Stimulated activated naive CD8-positive, alpha-beta T cell treated with anti-CD3 and anti-CD28 coated beads, Interleukin-15, Interleukin-2, amounts not matched to agents 100 ng/mL and 50 ng/mL, for 24 hours (primary cell): ENCODE measurements around the gene NEK6.
"Not testable (repeated sequence)": the region's sequence is repeated elsewhere in the genome, so short reads cannot be mapped to it uniquely, and the experiment has no call there.

Source experiments
- H3K27ac Mint-ChIP-seq: one replicate; pipeline ENCODE4 v1.8.0; 2021; ENCODE audit warnings: mild to moderate bottlenecking, mixed read lengths
- H3K27me3 Mint-ChIP-seq: one replicate; pipeline ENCODE4 v1.8.0; 2021; ENCODE audit warnings: mixed read lengths
- H3K36me3 Mint-ChIP-seq: one replicate; pipeline ENCODE4 v1.8.0; 2021; ENCODE audit warnings: low read depth, mixed read lengths
- H3K4me1 Mint-ChIP-seq: one replicate; pipeline ENCODE4 v1.8.0; 2021; ENCODE audit warnings: low read depth, mixed read lengths
- H3K4me3 Mint-ChIP-seq: one replicate; pipeline ENCODE4 v1.8.0; 2021; ENCODE audit warnings: mild to moderate bottlenecking, mixed read lengths
- H3K9me3 Mint-ChIP-seq: one replicate; pipeline ENCODE4 v1.8.0; 2021; ENCODE audit warnings: mixed read lengths

The NEK6 gene

GRCh38 chr9:124251204-124251603 lies 6.5 kb upstream of the NEK6 start:
- Mint-ChIP-seq H3K36me3 (no peaks in the 10 kb centered on the region), H3K9me3 (no peaks in the 10 kb centered on the region), H3K4me1 (peaks cover 46% of the 10 kb centered on the region), H3K27ac (no peak overlapping the region), H3K4me3 (no peak overlapping the region), H3K27me3 (peaks cover 2% of the 10 kb centered on the region)

- Mint-ChIP-seq H3K4me3 (no peak overlapping the region), H3K27ac (no peak overlapping the region), H3K9me3 (no peaks in the 10 kb centered on the region), H3K27me3 (peaks cover 6% of the 10 kb centered on the region), H3K4me1 (peaks cover 51% of the 10 kb centered on the region), H3K36me3 (no peaks in the 10 kb centered on the region)
Observed at GRCh38 chr9:124251605-124252378, 6.0 kb upstream of the NEK6 start.

GRCh38 chr9:124252878-124253277 lies 4.9 kb upstream of the NEK6 start:
- H3K4me1 Mint-ChIP-seq, result peaks cover 53% of the 10 kb centered on the region
- H3K9me3 Mint-ChIP-seq, H3K4me3 Mint-ChIP-seq, H3K27ac Mint-ChIP-seq, H3K36me3 Mint-ChIP-seq: not testable (repeated sequence)
- H3K27me3 Mint-ChIP-seq, result peaks cover 14% of the 10 kb centered on the region

DNA sequence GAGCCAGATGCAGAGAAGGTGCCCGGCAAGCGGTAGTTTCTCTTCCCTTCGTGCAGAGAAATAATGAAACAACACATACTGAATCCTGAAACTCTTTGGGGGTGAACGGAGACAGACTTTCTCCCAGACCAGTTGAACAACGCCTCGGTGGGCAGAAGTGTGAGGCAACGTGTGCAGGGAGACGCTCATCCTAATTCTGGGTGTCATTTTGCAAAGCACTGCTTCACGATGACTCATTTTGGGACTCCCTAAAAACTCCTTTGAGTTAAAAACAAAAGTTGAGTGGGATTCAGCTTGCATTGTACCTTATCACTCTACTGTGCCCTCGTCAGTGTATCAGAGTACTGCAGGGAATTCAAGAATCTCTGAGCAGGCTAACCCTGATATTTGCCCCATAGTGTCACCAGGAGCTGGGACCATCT lies 3.5 kb upstream of the NEK6 start:
- Mint-ChIP-seq H3K4me1 (peaks cover 64% of the 10 kb centered on the region), H3K9me3 (no peaks in the 10 kb centered on the region), H3K4me3 (peak overlapping the region; percentile 37), H3K27me3 (peaks cover 23% of the 10 kb centered on the region), H3K27ac (peak overlapping the region; percentile 65), H3K36me3 (no peaks in the 10 kb centered on the region)

- Mint-ChIP-seq H3K4me3 (no peak overlapping the region), H3K27ac (no peak overlapping the region), H3K27me3 (peaks cover 30% of the 10 kb centered on the region), H3K4me1 (peaks cover 71% of the 10 kb centered on the region), H3K9me3 (no peaks in the 10 kb centered on the region), H3K36me3 (no peaks in the 10 kb centered on the region)
Observed at GRCh38 chr9:124255222-124255621, 2.5 kb upstream of the NEK6 start.

GRCh38 chr9:124256517-124257069 lies 1.2 kb upstream of the NEK6 start:
- peaks cover 77% of the 10 kb centered on the region for H3K4me1 Mint-ChIP-seq
- H3K27me3 Mint-ChIP-seq, result peaks cover 36% of the 10 kb centered on the region
- H3K27ac Mint-ChIP-seq, result peak overlapping the region; percentile 90
- H3K4me3 Mint-ChIP-seq, result peak overlapping the region; percentile 87
- H3K36me3 Mint-ChIP-seq, result no peaks in the 10 kb centered on the region
- no peaks in the 10 kb centered on the region for H3K9me3 Mint-ChIP-seq

GRCh38 chr9:124257070-124257843 lies 492 bp upstream of the NEK6 start:
- Mint-ChIP-seq H3K4me1 (peaks cover 80% of the 10 kb centered on the region), H3K27ac (peak overlapping the region; percentile 90), H3K9me3 (no peaks in the 10 kb centered on the region), H3K27me3 (peaks cover 40% of the 10 kb centered on the region), H3K4me3 (peak overlapping the region; percentile 87), H3K36me3 (no peaks in the 10 kb centered on the region)

DNA sequence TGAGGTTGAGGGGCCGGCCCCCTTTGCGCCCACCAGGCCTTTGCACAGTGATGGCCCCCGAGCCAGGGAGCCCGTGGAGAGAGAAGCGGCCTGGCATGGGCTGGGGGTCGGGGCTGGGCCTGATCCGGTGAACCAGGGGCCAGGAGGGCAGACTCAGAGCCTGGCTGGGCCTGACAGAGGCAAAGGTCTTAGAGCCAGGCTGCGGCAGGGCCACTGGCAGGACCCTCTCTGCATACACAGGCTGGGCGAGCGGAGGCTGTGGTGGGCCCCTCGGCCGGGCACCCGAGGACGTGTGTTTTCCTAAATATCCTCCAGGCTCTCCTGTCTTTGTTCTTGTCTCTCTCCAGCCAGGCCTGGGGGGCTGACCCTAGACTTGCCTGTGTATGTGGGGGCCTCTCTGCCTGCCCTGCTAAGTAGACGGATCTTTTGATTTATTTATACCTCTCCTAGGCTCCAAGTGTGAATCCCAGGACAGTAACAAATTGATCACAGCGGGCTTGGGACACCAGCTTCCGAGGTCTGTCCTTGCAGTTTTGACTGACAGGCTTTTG lies 933 bp downstream of the NEK6 start:
- Mint-ChIP-seq H3K36me3 (no peaks in the 10 kb centered on the region), H3K9me3 (no peaks in the 10 kb centered on the region), H3K27me3 (peaks cover 40% of the 10 kb centered on the region), H3K4me3 (peak overlapping the region; percentile 93), H3K27ac (peak overlapping the region; percentile 95), H3K4me1 (peaks cover 75% of the 10 kb centered on the region)

- H3K4me1 Mint-ChIP-seq, result peaks cover 69% of the 10 kb centered on the region
- peak overlapping the region; percentile 62 for H3K27ac Mint-ChIP-seq
- H3K36me3 Mint-ChIP-seq, result no peaks in the 10 kb centered on the region
- H3K27me3 Mint-ChIP-seq, result peaks cover 40% of the 10 kb centered on the region
- H3K9me3 Mint-ChIP-seq, result no peaks in the 10 kb centered on the region
- peak overlapping the region; percentile 93 for H3K4me3 Mint-ChIP-seq
Observed at GRCh38 chr9:124259158-124259808, 1.5 kb downstream of the NEK6 start.

- Mint-ChIP-seq H3K4me1 (peaks cover 64% of the 10 kb centered on the region), H3K27me3 (peaks cover 46% of the 10 kb centered on the region), H3K36me3 (no peaks in the 10 kb centered on the region), H3K9me3 (no peaks in the 10 kb centered on the region), H3K4me3 (peak overlapping the region; percentile 51), H3K27ac (peak overlapping the region; percentile 31)
Observed at GRCh38 chr9:124260769-124261603, 3.2 kb downstream of the NEK6 start.

- peaks cover 57% of the 10 kb centered on the region for H3K4me1 Mint-ChIP-seq
- H3K27ac Mint-ChIP-seq, result no peak overlapping the region
- no peaks in the 10 kb centered on the region for H3K36me3 Mint-ChIP-seq
Observed at GRCh38 chr9:124261736-124262648, 4.2 kb downstream of the NEK6 start.

GRCh38 chr9:124262649-124262972 lies 4.9 kb downstream of the NEK6 start:
- Mint-ChIP-seq H3K9me3 (no peaks in the 10 kb centered on the region), H3K27me3 (peaks cover 33% of the 10 kb centered on the region), H3K36me3 (no peaks in the 10 kb centered on the region), H3K27ac (no peak overlapping the region), H3K4me3 (no peak overlapping the region), H3K4me1 (peaks cover 57% of the 10 kb centered on the region)

More at GRCh38 chr9:124261736-124262648, 4.2 kb downstream of the NEK6 start:
- Mint-ChIP-seq H3K9me3 (no peaks in the 10 kb centered on the region), H3K27me3 (peaks cover 39% of the 10 kb centered on the region), H3K4me3 (no peak overlapping the region)

DNA sequence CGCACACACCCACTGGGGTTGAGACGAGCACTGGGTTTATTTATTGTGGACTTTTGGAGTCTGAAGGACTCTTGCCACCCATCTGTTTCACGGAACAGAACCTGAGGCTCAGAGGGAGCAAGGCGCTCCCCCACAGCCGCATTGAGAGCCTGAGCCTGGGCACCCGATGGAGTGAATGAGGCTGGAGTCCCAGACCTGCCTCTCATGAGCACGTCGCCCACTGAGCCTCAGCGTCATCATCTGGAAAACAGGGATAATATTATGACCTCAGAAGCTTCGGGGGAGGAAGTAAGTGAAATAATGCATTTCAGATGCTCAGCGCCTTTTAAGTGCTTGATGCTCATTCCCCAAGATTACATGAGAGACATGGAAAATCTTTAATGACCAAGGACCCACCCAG lies 5.5 kb downstream of the NEK6 start:
- H3K4me3 Mint-ChIP-seq, result no peak overlapping the region
- no peak overlapping the region for H3K27ac Mint-ChIP-seq
- no peaks in the 10 kb centered on the region for H3K9me3 Mint-ChIP-seq
- H3K36me3 Mint-ChIP-seq, result no peaks in the 10 kb centered on the region
- H3K4me1 Mint-ChIP-seq, result peaks cover 60% of the 10 kb centered on the region
- peaks cover 32% of the 10 kb centered on the region for H3K27me3 Mint-ChIP-seq
